Upper lobe of left lung (tissue), 4 donors: ENCODE results near the gene LENG9.

Source experiments
- EP300 ChIP-seq, 4 donors: sonication (generic); formaldehyde crosslinking; IDR thresholded peaks; one replicate each; pipeline ENCODE4 v1.5.1; 2017; ENCODE audit warnings: antibody characterized with exemption in 4 of 4, control low read depth in 2 of 4
- TF ChIP-seq, protein P1 (sequence below), 6 experiments: fragments of 450-650 bp in 4 of 6; fragments of 200-600 bp in 2 of 6; sonication (generic) in 2 of 6; IDR thresholded peaks; one replicate each; pipeline ENCODE4 v1.5.1; 2016 to 2019; ENCODE audit warnings: antibody characterized with exemption in 6 of 6

- TF ChIP-seq, protein P1, sequence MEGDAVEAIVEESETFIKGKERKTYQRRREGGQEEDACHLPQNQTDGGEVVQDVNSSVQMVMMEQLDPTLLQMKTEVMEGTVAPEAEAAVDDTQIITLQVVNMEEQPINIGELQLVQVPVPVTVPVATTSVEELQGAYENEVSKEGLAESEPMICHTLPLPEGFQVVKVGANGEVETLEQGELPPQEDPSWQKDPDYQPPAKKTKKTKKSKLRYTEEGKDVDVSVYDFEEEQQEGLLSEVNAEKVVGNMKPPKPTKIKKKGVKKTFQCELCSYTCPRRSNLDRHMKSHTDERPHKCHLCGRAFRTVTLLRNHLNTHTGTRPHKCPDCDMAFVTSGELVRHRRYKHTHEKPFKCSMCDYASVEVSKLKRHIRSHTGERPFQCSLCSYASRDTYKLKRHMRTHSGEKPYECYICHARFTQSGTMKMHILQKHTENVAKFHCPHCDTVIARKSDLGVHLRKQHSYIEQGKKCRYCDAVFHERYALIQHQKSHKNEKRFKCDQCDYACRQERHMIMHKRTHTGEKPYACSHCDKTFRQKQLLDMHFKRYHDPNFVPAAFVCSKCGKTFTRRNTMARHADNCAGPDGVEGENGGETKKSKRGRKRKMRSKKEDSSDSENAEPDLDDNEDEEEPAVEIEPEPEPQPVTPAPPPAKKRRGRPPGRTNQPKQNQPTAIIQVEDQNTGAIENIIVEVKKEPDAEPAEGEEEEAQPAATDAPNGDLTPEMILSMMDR (IDR thresholded peaks at IDR 0.05) = no peak
- TF ChIP-seq EP300 (IDR thresholded peaks at IDR 0.05) = no peak
These were observed 4.0 kb downstream of the LENG9 start for GRCh38 chr19:54459282-54460229.
